Fibroblast of peridontal ligament (primary cell): ENCODE results near the gene SHANK2.

Experiments used
- DNase-seq: peaks from one replicate; pipeline ENCODE4 v3.0.0-alpha.2; 2010; ENCODE audit errors: extremely low read depth

SHANK2 gene

GRCh38 chr11:71252269-71252769 lies at the start of gene SHANK2:
SHANK2 (minus strand) TSS chr11:71252577; CDS start chr11:71147326, 105,251 bp downstream.
- no peak for DNase-seq

GRCh38 chr11:71301858-71302533 lies 49.6 kb upstream of the SHANK2 start:
- no peak for DNase-seq

- DNase-seq, result no peak
These were observed 48.9 kb upstream of the SHANK2 start for GRCh38 chr11:71301046-71301857.

- peak; percentile 48 for DNase-seq
These were observed 47.8 kb upstream of the SHANK2 start for GRCh38 chr11:71300187-71300586.

GRCh38 chr11:71298761-71299181 lies 46.4 kb upstream of the SHANK2 start:
- no peak for DNase-seq

GRCh38 chr11:71298016-71298550 lies 45.7 kb upstream of the SHANK2 start:
- DNase-seq, result no peak

GRCh38 chr11:71294846-71295600 lies 42.6 kb upstream of the SHANK2 start:
- DNase-seq, result no peak

GRCh38 chr11:71293961-71294782 lies 41.8 kb upstream of the SHANK2 start:
- no peak for DNase-seq

- peak; percentile 100 for DNase-seq
These were observed 34.6 kb upstream of the SHANK2 start for GRCh38 chr11:71286701-71287643.

GRCh38 chr11:71285111-71285510 lies 32.7 kb upstream of the SHANK2 start:
- no peak for DNase-seq

GRCh38 chr11:71284525-71285092 lies 32.2 kb upstream of the SHANK2 start:
- DNase-seq, result peak; percentile 14

GRCh38 chr11:71283971-71284441 lies 31.6 kb upstream of the SHANK2 start:
- DNase-seq, result no peak

GRCh38 chr11:71282581-71283351 lies 30.4 kb upstream of the SHANK2 start:
- DNase-seq, result no peak

GRCh38 chr11:71281831-71282230 lies 29.5 kb upstream of the SHANK2 start:
- DNase-seq, result no peak

GRCh38 chr11:71281204-71281603 lies 28.8 kb upstream of the SHANK2 start:
- DNase-seq, result no peak

GRCh38 chr11:71279916-71280645 lies 27.7 kb upstream of the SHANK2 start:
- no peak for DNase-seq

GRCh38 chr11:71272161-71272560 lies 19.8 kb upstream of the SHANK2 start:
- no peak for DNase-seq
